HEK293 (cell line): ENCODE results near the gene PDCD1LG2.

Source experiments
- CTCF ChIA-PET: fragments of 350-600 bp; formaldehyde crosslinking; extraction: SDS; loops from one replicate; lab custom pipeline; 2021; ENCODE audit warnings: antibody characterized with exemption; lab: Yijun Ruan, JAX
- POLR2A ChIA-PET: fragments of 300-600 bp; formaldehyde crosslinking; extraction: SDS; loops from one replicate; lab custom pipeline; 2020; ENCODE audit warnings: antibody characterized with exemption, inconsistent platforms; lab: Yijun Ruan, JAX
- H3K27ac ChIP-seq: fragments of 200-500 bp; sonication (Bioruptor generic); 2 replicates; pipeline ENCODE4 v1.5.1; 2014; ENCODE audit warnings: low read depth, low read length, control low read depth, inconsistent platforms; ENCODE audit errors: extremely low read depth
- H3K36me3 ChIP-seq, 2 experiments: fragments of 200-500 bp in 1 of 2; sonication (Bioruptor generic) in 1 of 2; 1 replicate in 1 of 2; 2 replicates in 1 of 2; pipeline ENCODE4 v1.5.1; 2014 to 2017; ENCODE audit warnings: inconsistent platforms in 2 of 2, low read length in 2 of 2; ENCODE audit not compliant: control insufficient read depth in 2 of 2, insufficient read depth in 1 of 2
- H3K4me1 ChIP-seq: fragments of 200-500 bp; sonication (Bioruptor generic); 2 replicates; pipeline ENCODE4 v1.5.1; 2014; ENCODE audit warnings: mild to moderate bottlenecking, low read length, inconsistent platforms; ENCODE audit not compliant: control insufficient read depth, insufficient read depth
- H3K4me3 ChIP-seq: 2 replicates; pipeline ENCODE4 v1.5.1; 2011; ENCODE audit warnings: low read depth, mild to moderate bottlenecking, control low read depth, low read length, moderate library complexity
- H3K9me3 ChIP-seq: fragments of 200-500 bp; sonication (Bioruptor generic); 2 replicates; pipeline ENCODE4 v1.5.1; 2014; ENCODE audit warnings: low read depth, low read length, inconsistent platforms; ENCODE audit not compliant: control insufficient read depth, insufficient read depth
- HOXD13 ChIP-seq: sonication (generic); formaldehyde crosslinking; IDR thresholded peaks from 2 replicates; pipeline ENCODE4 v1.8.0; 2022; ENCODE audit warnings: missing genetic modification reagents, borderline replicate concordance
- IKZF3 ChIP-seq: fragments of 450-650 bp; IDR thresholded peaks from 2 replicates; pipeline ENCODE4 v1.5.0; 2018; ENCODE audit warnings: missing biosample characterization, mild to moderate bottlenecking, missing genetic modification characterization, moderate library complexity
- KLF17 ChIP-seq: fragments of 450-650 bp; formaldehyde crosslinking; IDR thresholded peaks from 2 replicates; pipeline ENCODE4 v1.5.1; 2016; ENCODE audit warnings: missing biosample characterization, missing genetic modification characterization
- MEIS1 ChIP-seq: sonication (generic); formaldehyde crosslinking; IDR thresholded peaks from 2 replicates; pipeline ENCODE4 v1.8.1; 2022; ENCODE audit warnings: missing genetic modification reagents, mild to moderate bottlenecking, borderline replicate concordance
- REST ChIP-seq: fragments of 450-650 bp; formaldehyde crosslinking; IDR thresholded peaks from 2 replicates; pipeline ENCODE4 v1.5.1; 2016; ENCODE audit warnings: missing biosample characterization, missing genetic modification characterization
- SP7 ChIP-seq: fragments of 450-650 bp; formaldehyde crosslinking; IDR thresholded peaks from 2 replicates; pipeline ENCODE4 v1.5.1; 2016; ENCODE audit warnings: missing biosample characterization, missing genetic modification characterization
- ZBTB48 ChIP-seq: fragments of 450-650 bp; formaldehyde crosslinking; IDR thresholded peaks from 2 replicates; pipeline ENCODE4 v1.5.1; 2016; ENCODE audit warnings: missing biosample characterization, missing genetic modification characterization
- ZBTB7A ChIP-seq: fragments of 450-650 bp; formaldehyde crosslinking; IDR thresholded peaks from 2 replicates; pipeline ENCODE4 v1.5.1; 2016; ENCODE audit warnings: low read depth, missing biosample characterization, missing genetic modification characterization
- ZBTB8A ChIP-seq: fragments of 450-650 bp; formaldehyde crosslinking; IDR thresholded peaks from 2 replicates; pipeline ENCODE4 v1.5.1; 2016; ENCODE audit warnings: missing biosample characterization, missing genetic modification characterization
- ZNF133 ChIP-seq: fragments of 450-650 bp; formaldehyde crosslinking; IDR thresholded peaks from 2 replicates; pipeline ENCODE4 v1.5.1; 2016; ENCODE audit warnings: missing biosample characterization, missing genetic modification characterization
- ZNF169 ChIP-seq: fragments of 450-650 bp; formaldehyde crosslinking; IDR thresholded peaks from 2 replicates; pipeline ENCODE4 v1.5.1; 2016; ENCODE audit warnings: missing biosample characterization, missing genetic modification characterization
- ZNF174 ChIP-seq: fragments of 450-650 bp; formaldehyde crosslinking; IDR thresholded peaks from 2 replicates; pipeline ENCODE4 v1.5.0; 2017; ENCODE audit warnings: missing biosample characterization, mild to moderate bottlenecking, missing genetic modification characterization
- ZNF221 ChIP-seq: fragments of 450-650 bp; formaldehyde crosslinking; IDR thresholded peaks from 2 replicates; pipeline ENCODE4 v1.5.1; 2017; ENCODE audit warnings: missing biosample characterization, missing genetic modification characterization, borderline replicate concordance
- ZNF24 ChIP-seq: fragments of 450-650 bp; formaldehyde crosslinking; IDR thresholded peaks from 2 replicates; pipeline ENCODE4 v1.5.1; 2016; ENCODE audit warnings: missing biosample characterization, missing genetic modification characterization
- ZNF274 ChIP-seq, 2 experiments: fragments of 200-500 bp in 1 of 2; fragments of 450-650 bp in 1 of 2; sonication (Bioruptor generic) in 1 of 2; formaldehyde crosslinking in 1 of 2; IDR thresholded peaks; 2 replicates each; pipeline versions ENCODE4 v1.5.1 to v1.6.1; 2014 to 2016; ENCODE audit warnings: borderline replicate concordance in 1 of 2, inconsistent platforms in 1 of 2, low read length in 1 of 2, missing biosample characterization in 1 of 2, missing genetic modification characterization in 1 of 2
- ZNF311 ChIP-seq: fragments of 450-650 bp; formaldehyde crosslinking; IDR thresholded peaks from 2 replicates; pipeline ENCODE4 v1.5.1; 2017; ENCODE audit warnings: missing biosample characterization, missing genetic modification characterization, borderline replicate concordance
- ZNF426 ChIP-seq: fragments of 450-650 bp; formaldehyde crosslinking; IDR thresholded peaks from 2 replicates; pipeline ENCODE4 v1.5.1; 2017; ENCODE audit warnings: missing biosample characterization, missing genetic modification characterization, mild to moderate bottlenecking, inconsistent platforms, moderate library complexity
- ZNF529 ChIP-seq: fragments of 450-650 bp; formaldehyde crosslinking; IDR thresholded peaks from 2 replicates; pipeline ENCODE4 v1.5.1; 2017; ENCODE audit warnings: missing genetic modification characterization, missing biosample characterization; ENCODE audit not compliant: insufficient replicate concordance
- ZNF658 ChIP-seq: fragments of 450-650 bp; formaldehyde crosslinking; IDR thresholded peaks from 2 replicates; pipeline ENCODE4; 2016; ENCODE audit warnings: missing biosample characterization, missing genetic modification characterization
- ZNF704 ChIP-seq: fragments of 450-650 bp; formaldehyde crosslinking; IDR thresholded peaks from 2 replicates; pipeline ENCODE4 v1.5.1; 2016; ENCODE audit warnings: missing biosample characterization, missing genetic modification characterization
- ZNF747 ChIP-seq: fragments of 450-650 bp; formaldehyde crosslinking; IDR thresholded peaks from 2 replicates; pipeline ENCODE4 v1.5.1; 2016; ENCODE audit warnings: missing biosample characterization, missing genetic modification characterization
- ZNF843 ChIP-seq: fragments of 450-650 bp; formaldehyde crosslinking; IDR thresholded peaks from 2 replicates; pipeline ENCODE4 v1.5.1; 2016; ENCODE audit warnings: missing biosample characterization, missing genetic modification characterization
- TF ChIP-seq, protein P1 (sequence below): fragments of 450-650 bp; formaldehyde crosslinking; conservative IDR thresholded peaks from 2 replicates; pipeline ENCODE4 v1.5.1; 2016; ENCODE audit warnings: low read depth, missing biosample characterization, missing genetic modification characterization

Gene PDCD1LG2

GRCh38 chr9:5612185-5612530, 101.8 kb downstream of the PDCD1LG2 start:
- ChIA-PET CTCF (interaction anchor here (0.6 to 1.7 kb wide), 5 partner anchors 11 to 762 kb away, joined by 3 to 12 read pairs (median 4); no protein-coding TSS in a partner anchor), POLR2A (no interaction called here)
- no peak overlapping the region for H3K27ac ChIP-seq
- TF ChIP-seq ZNF169 (tag by site-specific recombination), result no peak
- TF ChIP-seq ZBTB7A (tag by site-specific recombination), result no peak
- TF ChIP-seq ZNF658 (tag by site-specific recombination), result no peak
- TF ChIP-seq ZNF529 (tag by site-specific recombination), result no peak
- no peak for TF ChIP-seq ZNF843 (tag by site-specific recombination)
- no peak for TF ChIP-seq ZNF426 (tag by site-specific recombination)
- no peaks in the 10 kb centered on the region for H3K9me3 ChIP-seq
- no peaks in the 10 kb centered on the region for H3K4me1 ChIP-seq
- H3K36me3 ChIP-seq, result no peaks in the 10 kb centered on the region
- no peak overlapping the region for H3K4me3 ChIP-seq

DNA sequence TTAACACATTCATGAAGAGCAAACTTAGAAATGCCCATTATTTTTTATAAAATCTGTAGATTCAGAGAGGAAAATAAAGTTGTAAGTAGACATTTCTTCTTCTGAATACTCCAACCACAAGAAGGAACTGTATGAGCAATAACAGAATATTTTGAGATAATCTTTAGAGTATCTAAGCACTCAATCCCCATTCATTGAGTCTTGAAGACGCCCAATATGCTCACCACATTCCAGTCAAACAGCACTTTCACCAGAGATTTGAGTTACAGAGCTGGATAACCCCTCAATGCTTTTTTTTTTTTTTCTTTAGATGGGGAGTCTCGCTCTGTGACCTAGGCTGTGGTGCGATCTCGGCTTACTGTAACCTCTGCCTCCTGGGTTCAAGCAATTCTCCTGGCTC, 103.9 kb downstream of the PDCD1LG2 start:
- no peaks in the 10 kb centered on the region for H3K36me3 ChIP-seq
- no peak for TF ChIP-seq SP7
- TF ChIP-seq HOXD13 (CRISPR knock-in tag), result no peak
- no peak for TF ChIP-seq MEIS1
- no peak for TF ChIP-seq REST (tag by site-specific recombination)
- TF ChIP-seq ZBTB8A (tag by site-specific recombination), result no peak
- no peak for TF ChIP-seq ZNF174 (tag by site-specific recombination)
- no peak for TF ChIP-seq ZNF704
- TF ChIP-seq, protein P1, sequence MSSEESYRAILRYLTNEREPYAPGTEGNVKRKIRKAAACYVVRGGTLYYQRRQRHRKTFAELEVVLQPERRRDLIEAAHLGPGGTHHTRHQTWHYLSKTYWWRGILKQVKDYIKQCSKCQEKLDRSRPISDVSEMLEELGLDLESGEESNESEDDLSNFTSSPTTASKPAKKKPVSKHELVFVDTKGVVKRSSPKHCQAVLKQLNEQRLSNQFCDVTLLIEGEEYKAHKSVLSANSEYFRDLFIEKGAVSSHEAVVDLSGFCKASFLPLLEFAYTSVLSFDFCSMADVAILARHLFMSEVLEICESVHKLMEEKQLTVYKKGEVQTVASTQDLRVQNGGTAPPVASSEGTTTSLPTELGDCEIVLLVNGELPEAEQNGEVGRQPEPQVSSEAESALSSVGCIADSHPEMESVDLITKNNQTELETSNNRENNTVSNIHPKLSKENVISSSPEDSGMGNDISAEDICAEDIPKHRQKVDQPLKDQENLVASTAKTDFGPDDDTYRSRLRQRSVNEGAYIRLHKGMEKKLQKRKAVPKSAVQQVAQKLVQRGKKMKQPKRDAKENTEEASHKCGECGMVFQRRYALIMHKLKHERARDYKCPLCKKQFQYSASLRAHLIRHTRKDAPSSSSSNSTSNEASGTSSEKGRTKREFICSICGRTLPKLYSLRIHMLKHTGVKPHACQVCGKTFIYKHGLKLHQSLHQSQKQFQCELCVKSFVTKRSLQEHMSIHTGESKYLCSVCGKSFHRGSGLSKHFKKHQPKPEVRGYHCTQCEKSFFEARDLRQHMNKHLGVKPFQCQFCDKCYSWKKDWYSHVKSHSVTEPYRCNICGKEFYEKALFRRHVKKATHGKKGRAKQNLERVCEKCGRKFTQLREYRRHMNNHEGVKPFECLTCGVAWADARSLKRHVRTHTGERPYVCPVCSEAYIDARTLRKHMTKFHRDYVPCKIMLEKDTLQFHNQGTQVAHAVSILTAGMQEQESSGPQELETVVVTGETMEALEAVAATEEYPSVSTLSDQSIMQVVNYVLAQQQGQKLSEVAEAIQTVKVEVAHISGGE (tag by site-specific recombination), result no peak
- no peak for TF ChIP-seq ZNF133 (tag by site-specific recombination)
- no peak for TF ChIP-seq ZBTB48 (tag by site-specific recombination)
- no peak for TF ChIP-seq ZNF221 (tag by site-specific recombination)
- no peak for TF ChIP-seq ZNF311
- no peak for TF ChIP-seq ZNF747 (tag by site-specific recombination)
- TF ChIP-seq IKZF3 (tag by site-specific recombination), result no peak
- TF ChIP-seq ZNF24 (tag by site-specific recombination), result no peak
- TF ChIP-seq KLF17 (tag by site-specific recombination), result no peak
- TF ChIP-seq ZNF274 (IDR thresholded peaks at IDR 0.05; ENCODE audit: low read length), result no peak
- no peak for TF ChIP-seq ZNF274 (tag by site-specific recombination; IDR thresholded peaks at IDR 0.05; ENCODE audit: borderline replicate concordance)
- no peak overlapping the region for H3K27ac ChIP-seq
- POLR2A ChIA-PET, result interaction anchor here (0.6 to 0.8 kb wide), 3 partner anchors 8 to 1026 kb away, joined by 3 to 5 read pairs (median 3); no protein-coding TSS in a partner anchor
- H3K4me1 ChIP-seq, result no peaks in the 10 kb centered on the region
- no peak overlapping the region for H3K4me3 ChIP-seq
- CTCF ChIA-PET, result interaction anchor here (1.1 kb wide), 1 partner anchor 24 kb away, joined by 5 read pairs; no protein-coding TSS in a partner anchor
- no peaks in the 10 kb centered on the region for H3K9me3 ChIP-seq
